Umbilical cord (tissue), 2 donors: ENCODE results near the gene APH1B. TPM values are rescaled to one million over a fixed set of nuclear protein-coding genes. Genes with fewer than 3 reads are reported as not detected.

Experiments used
- DNase-seq: peaks from one replicate; pipeline ENCODE4 v3.0.0-alpha.2; 2015; ENCODE audit warnings: low spot score
- total RNA-seq: library from RNA; depleted of rRNA; stranded (reverse); fragments of >200 nt; gene quantifications from one replicate; pipeline ENCODE4 v1.2.3, GENCODE V29; 2014; ENCODE audit warnings: low replicate concordance; ENCODE audit not compliant: insufficient read depth

APH1B gene
- total RNA-seq, 1 donor from 2014 or later = 28.9 TPM

GRCh38 chr15:63352808-63353207, 75.4 kb downstream of the APH1B start:
- DNase-seq = no peak

GRCh38 chr15:63353261-63353660, 75.9 kb downstream of the APH1B start:
- no peak for DNase-seq

- no peak for DNase-seq
Measured at GRCh38 chr15:63353887-63354286, 76.5 kb downstream of the APH1B start.

- DNase-seq = no peak
Measured at GRCh38 chr15:63354821-63355650, 77.6 kb downstream of the APH1B start.

- no peak for DNase-seq
Measured at GRCh38 chr15:63357061-63357460, 79.7 kb downstream of the APH1B start.

GRCh38 chr15:63357731-63358130, 80.3 kb downstream of the APH1B start:
- DNase-seq = no peak

GRCh38 chr15:63358241-63359029, 81.0 kb downstream of the APH1B start:
- no peak for DNase-seq

Other genes with a start within 250 kb of the APH1B start
- gene TPM1, start 234.9 kb upstream of the APH1B start, total RNA-seq = 2,445 TPM
- gene LACTB, start 155.7 kb upstream of the APH1B start, total RNA-seq = 15.2 TPM
- 77.8 TPM for gene RPS27L, start 120.1 kb upstream of the APH1B start, total RNA-seq
- 89.1 TPM for gene RAB8B, start 88.0 kb upstream of the APH1B start, total RNA-seq
- 46.9 TPM for gene CA12, start 104.2 kb downstream of the APH1B start, total RNA-seq
- gene USP3, start 227.0 kb downstream of the APH1B start, total RNA-seq = 31.8 TPM